PC-9 (cell line): ENCODE measurements around the gene AMH.

Experiments
- EZH2 ChIP-seq: fragments of 200-600 bp; sonication (generic); IDR thresholded peaks from 2 replicates; pipeline ENCODE4 v1.8.0; 2017; ENCODE audit warnings: antibody characterized with exemption, low read depth
- TF ChIP-seq, protein P1 (sequence below): fragments of 200-600 bp; sonication (generic); conservative IDR thresholded peaks from 2 replicates; pipeline ENCODE4 v1.6.1; 2017; ENCODE audit warnings: mixed run types, antibody characterized with exemption, mild to moderate bottlenecking, moderate library complexity

DNA sequence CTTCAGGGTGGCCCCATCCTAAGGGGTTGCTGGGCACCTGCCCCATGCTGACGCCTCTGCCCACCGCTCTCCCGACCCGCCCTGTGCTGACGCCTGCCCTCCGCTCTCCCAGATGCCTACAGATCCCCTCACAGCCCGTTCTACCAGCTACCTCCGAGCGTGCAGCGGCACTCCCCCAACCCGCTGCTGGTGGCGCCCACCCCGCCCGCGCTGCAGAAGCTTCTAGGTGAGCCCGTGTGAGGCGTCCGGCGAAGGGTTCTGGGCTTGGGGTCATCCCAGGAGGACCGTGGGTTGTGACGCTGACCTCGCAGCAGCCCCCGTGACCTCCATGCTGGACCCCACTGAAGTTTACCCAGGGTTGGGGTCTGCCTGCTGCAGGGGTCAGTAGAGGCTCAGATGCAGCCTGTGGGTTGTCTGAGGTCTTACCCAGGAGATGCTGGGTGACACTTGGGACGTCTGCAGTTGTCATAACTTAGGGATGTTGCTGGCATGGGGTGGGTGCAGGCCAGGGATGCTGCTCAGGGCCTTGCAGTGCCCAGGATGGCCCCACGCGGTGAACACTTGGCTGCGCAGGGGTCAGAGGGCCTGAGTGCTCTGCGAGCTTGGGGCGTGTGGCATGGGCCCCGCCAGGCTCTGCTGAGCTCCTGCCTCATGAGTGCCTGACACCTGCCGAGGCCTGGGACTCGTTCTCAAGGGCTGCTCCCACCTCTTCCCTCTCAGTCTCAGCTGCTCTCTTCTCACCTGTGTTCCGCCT is 38.0 kb upstream of the AMH start:
- TF ChIP-seq, protein P1, sequence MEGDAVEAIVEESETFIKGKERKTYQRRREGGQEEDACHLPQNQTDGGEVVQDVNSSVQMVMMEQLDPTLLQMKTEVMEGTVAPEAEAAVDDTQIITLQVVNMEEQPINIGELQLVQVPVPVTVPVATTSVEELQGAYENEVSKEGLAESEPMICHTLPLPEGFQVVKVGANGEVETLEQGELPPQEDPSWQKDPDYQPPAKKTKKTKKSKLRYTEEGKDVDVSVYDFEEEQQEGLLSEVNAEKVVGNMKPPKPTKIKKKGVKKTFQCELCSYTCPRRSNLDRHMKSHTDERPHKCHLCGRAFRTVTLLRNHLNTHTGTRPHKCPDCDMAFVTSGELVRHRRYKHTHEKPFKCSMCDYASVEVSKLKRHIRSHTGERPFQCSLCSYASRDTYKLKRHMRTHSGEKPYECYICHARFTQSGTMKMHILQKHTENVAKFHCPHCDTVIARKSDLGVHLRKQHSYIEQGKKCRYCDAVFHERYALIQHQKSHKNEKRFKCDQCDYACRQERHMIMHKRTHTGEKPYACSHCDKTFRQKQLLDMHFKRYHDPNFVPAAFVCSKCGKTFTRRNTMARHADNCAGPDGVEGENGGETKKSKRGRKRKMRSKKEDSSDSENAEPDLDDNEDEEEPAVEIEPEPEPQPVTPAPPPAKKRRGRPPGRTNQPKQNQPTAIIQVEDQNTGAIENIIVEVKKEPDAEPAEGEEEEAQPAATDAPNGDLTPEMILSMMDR = no peak
- no peak for TF ChIP-seq EZH2
